ENCODE measurements around the gene KCNK4.
"Not testable (repeated sequence)": the region's sequence is repeated elsewhere in the genome, so short reads cannot be mapped to it uniquely, and the experiment has no call there.

KCNK4 gene

DNA sequence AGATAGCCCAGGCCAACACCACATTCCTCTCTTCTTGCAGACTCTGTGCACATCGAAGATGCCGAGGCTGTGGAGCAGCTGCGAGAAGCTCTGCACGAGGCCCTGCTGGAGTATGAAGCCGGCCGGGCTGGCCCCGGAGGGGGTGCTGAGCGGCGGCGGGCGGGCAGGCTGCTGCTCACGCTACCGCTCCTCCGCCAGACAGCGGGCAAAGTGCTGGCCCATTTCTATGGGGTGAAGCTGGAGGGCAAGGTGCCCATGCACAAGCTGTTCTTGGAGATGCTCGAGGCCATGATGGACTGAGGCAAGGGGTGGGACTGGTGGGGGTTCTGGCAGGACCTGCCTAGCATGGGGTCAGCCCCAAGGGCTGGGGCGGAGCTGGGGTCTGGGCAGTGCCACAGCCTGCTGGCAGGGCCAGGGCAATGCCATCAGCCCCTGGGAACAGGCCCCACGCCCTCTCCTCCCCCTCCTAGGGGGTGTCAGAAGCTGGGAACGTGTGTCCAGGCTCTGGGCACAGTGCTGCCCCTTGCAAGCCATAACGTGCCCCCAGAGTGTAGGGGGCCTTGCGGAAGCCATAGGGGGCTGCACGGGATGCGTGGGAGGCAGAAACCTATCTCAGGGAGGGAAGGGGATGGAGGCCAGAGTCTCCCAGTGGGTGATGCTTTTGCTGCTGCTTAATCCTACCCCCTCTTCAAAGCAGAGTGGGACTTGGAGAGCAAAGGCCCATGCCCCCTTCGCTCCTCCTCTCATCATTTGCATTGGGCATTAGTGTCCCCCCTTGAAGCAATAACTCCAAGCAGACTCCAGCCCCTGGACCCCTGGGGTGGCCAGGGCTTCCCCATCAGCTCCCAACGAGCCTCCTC, 24.8 kb downstream of the KCNK4 start:
- not testable (repeated sequence) for H3K9me3 Mint-ChIP-seq, ATAC-seq, DNase-seq, H3K27me3 Mint-ChIP-seq
- H3K27ac Mint-ChIP-seq: peak overlapping the region; percentile 98
- peaks cover 36% of the 10 kb centered on the region for H3K36me3 Mint-ChIP-seq (ENCODE audit: low read depth)
- H3K4me3 Mint-ChIP-seq: peak overlapping the region; percentile 97
- peaks cover 40% of the 10 kb centered on the region for H3K4me1 Mint-ChIP-seq

DNA sequence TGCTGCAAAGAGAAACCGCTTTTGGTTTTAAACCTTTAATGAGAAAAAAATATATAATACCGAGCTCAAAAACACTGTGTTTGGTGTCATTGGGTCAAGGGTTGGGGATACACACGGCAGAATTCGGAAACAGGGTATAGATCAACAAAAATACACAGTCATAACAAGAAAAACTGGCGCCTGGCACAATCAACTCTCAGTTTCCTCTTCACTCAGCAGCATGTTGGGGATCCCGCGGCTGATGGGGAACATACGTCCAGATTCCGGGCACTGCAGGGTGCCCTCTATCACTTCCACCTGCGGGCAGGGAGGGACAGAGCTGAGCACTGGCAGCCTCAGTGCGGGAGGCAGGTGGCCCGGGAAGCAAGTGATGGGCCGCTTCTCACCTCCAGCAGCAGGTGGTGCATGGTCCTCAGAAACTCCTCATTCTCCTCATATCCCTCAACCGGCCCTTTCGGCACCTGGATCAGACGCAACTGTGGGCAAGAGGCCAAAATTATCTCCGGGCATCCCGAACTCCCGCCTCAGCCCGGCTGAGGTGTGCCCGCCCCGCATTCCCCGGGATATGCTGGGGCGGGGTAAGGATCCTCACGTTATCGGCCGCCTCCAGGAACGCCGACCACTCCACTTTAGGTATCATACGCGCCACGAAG, 25.7 kb downstream of the KCNK4 start:
- DNase-seq (no peak), ATAC-seq (peak; percentile 1)
- H3K27me3 Mint-ChIP-seq: no peaks in the 10 kb centered on the region
- no peaks in the 10 kb centered on the region for H3K9me3 Mint-ChIP-seq
- peak overlapping the region; percentile 97 for H3K4me3 Mint-ChIP-seq
- peaks cover 37% of the 10 kb centered on the region for H3K4me1 Mint-ChIP-seq
- H3K36me3 Mint-ChIP-seq (ENCODE audit: low read depth): peaks cover 40% of the 10 kb centered on the region
- H3K27ac Mint-ChIP-seq: peak overlapping the region; percentile 98

DNA sequence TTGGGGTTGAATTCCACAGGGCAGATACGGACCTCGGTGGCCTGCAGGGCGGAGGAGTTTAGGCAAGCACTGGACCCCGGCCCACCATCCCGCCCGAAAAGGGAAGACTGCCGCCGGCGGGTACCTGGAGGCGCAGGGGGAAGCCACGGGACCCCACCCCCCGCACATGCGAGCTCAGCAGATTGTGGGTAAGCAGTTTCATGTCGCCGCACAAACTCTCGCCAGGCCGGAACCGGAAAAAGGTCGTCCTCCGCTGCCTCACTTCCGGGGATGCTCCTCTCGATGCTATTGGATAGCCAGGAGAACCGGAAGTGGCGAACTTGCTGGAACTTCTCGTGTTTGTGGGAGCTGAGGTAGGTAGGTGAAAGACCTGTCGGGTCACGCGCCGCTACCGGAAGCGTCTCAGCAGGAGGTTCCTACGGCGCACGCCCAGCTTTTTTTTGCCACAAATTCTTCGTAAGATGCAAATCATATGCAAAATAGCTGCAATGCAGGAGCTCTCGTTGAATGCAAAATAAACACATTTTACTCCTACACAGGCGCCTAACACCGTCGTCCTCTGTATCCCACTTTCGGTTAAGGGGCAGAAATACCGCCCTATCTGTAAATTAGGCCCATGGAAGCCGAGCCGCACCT, 26.3 kb downstream of the KCNK4 start, which contains the start of gene TRMT112:
Gene TRMT112, minus strand, starts transcription at position 235 of the 636 bp plus-strand sequence. Its CDS starts 33 bp downstream, at position 202.
- peaks cover 36% of the 10 kb centered on the region for H3K4me1 Mint-ChIP-seq
- H3K9me3 Mint-ChIP-seq: no peaks in the 10 kb centered on the region
- peak within 1 kb of the TSS; percentile 97 for H3K4me3 Mint-ChIP-seq
- peaks cover 40% of the 10 kb centered on the region for H3K36me3 Mint-ChIP-seq (ENCODE audit: low read depth)
- no peaks in the 10 kb centered on the region for H3K27me3 Mint-ChIP-seq
- peak; percentile 94 for DNase-seq
- peak; percentile 81 for ATAC-seq
- H3K27ac Mint-ChIP-seq: peak within 1 kb of the TSS; percentile 98

DNA sequence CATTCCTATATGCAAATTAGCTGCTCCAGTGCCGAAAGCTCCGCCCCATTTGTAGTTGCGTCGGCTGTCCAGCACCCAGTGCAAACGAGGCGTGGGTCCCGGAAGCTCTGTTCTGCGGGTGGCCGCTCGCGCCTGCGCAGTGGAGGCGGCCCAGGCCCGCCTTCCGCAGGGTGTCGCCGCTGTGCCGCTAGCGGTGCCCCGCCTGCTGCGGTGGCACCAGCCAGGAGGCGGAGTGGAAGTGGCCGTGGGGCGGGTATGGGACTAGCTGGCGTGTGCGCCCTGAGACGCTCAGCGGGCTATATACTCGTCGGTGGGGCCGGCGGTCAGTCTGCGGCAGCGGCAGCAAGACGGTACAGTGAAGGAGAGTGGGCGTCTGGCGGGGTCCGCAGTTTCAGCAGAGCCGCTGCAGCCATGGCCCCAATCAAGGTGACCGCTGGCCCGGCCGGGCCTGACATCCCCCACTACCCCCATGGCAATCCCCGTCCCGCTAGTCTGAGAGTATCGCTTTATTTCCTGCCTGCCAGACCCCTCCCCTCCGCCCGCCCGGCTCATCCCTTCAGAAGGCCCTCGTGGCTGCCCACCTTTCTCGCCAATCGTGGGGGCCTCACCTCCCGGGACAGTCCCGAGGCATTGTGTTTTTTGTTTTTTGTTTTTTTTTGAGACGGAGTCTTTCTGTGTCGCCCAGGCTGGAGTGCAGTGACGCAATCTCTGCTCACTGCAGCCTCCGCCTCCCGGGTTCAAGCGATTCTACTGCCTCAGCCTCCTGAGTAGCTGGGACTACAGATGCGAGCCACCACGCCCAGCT, 27.1 kb downstream of the KCNK4 start, which contains the start of gene PRDX5:
Gene PRDX5, plus strand, starts transcription at position 161 of the 805 bp plus-strand sequence. Its CDS starts 95 bp downstream, at position 256.
- peak within 1 kb of the TSS; percentile 97 for H3K4me3 Mint-ChIP-seq
- peak; percentile 75 for ATAC-seq
- peak; percentile 94 for DNase-seq
- H3K9me3 Mint-ChIP-seq: no peaks in the 10 kb centered on the region
- H3K36me3 Mint-ChIP-seq (ENCODE audit: low read depth): peaks cover 33% of the 10 kb centered on the region
- H3K27ac Mint-ChIP-seq: peak within 1 kb of the TSS; percentile 98
- H3K27me3 Mint-ChIP-seq: no peaks in the 10 kb centered on the region
- H3K4me1 Mint-ChIP-seq: peaks cover 29% of the 10 kb centered on the region

DNA sequence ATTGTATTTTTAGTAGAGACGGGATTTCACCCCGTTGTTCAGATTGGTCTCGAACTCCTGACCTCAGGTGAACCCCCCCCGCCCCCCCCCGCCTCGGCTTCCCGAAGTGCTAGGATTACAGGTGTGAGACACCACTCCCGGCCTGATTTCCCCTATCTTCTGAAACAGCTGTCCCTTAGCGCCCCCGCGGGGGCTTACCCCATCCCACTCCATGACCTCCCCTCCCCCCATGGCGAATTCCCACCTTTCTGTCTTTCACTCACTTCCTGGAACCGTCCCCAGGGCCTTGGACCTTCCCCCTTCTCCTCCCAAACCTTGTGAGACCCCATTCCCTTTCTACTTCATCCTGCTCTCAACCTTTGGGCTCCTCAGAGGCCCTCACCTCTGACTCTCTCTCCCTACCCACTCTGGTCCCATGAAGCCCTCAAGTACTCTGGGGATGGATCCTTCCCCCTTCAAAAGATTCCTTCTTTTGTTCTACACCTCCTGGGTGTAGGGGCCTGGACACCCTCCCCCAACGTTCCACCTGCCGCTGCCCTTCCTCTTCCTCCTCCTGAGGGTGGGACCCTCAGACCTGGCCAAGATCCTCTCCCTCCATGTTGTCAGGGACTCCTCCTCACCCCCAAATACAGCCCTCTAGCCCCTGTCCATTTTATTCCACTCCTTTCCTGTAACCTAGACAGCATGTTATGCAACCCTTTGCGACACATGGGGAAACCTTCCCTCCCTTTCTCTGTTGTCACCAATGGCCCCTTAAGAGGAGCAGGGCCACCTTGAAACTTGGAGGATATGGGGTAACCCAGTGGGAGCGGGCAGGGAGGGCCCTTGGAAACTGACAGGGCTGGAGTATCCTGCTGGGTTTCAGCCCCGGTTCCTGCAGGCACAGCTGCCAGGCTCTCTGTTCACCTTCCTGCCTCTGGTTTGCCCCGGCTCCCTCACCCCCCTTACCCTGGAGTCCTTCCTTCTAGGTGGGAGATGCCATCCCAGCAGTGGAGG, 28.0 kb downstream of the KCNK4 start:
- Mint-ChIP-seq H3K27ac (peak overlapping the region; percentile 98), H3K36me3 (ENCODE audit: low read depth) (peaks cover 32% of the 10 kb centered on the region), H3K27me3 (no peaks in the 10 kb centered on the region), H3K9me3 (no peaks in the 10 kb centered on the region), H3K4me3 (peak overlapping the region; percentile 97), H3K4me1 (peaks cover 28% of the 10 kb centered on the region)
- ATAC-seq (no peak), DNase-seq (no peak)

DNA sequence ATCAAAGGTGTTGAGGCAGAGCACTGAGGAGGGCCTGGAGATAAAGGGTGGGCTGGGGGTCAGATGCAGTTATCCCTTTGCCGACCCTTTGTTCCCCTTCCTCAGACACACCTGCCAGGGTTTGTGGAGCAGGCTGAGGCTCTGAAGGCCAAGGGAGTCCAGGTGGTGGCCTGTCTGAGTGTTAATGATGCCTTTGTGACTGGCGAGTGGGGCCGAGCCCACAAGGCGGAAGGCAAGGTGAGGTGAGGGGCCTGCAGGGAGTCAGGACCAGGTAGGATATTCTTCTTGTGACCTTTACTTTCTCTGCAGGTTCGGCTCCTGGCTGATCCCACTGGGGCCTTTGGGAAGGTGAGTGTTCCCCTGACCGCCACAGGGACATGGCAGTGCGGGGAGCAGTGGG, 29.5 kb downstream of the KCNK4 start:
- peaks cover 28% of the 10 kb centered on the region for H3K36me3 Mint-ChIP-seq (ENCODE audit: low read depth)
- no peaks in the 10 kb centered on the region for H3K27me3 Mint-ChIP-seq
- no peak overlapping the region for H3K27ac Mint-ChIP-seq
- ATAC-seq (no peak), DNase-seq (no peak)
- no peaks in the 10 kb centered on the region for H3K9me3 Mint-ChIP-seq
- peak overlapping the region; percentile 6 for H3K4me3 Mint-ChIP-seq
- H3K4me1 Mint-ChIP-seq: peaks cover 23% of the 10 kb centered on the region

DNA sequence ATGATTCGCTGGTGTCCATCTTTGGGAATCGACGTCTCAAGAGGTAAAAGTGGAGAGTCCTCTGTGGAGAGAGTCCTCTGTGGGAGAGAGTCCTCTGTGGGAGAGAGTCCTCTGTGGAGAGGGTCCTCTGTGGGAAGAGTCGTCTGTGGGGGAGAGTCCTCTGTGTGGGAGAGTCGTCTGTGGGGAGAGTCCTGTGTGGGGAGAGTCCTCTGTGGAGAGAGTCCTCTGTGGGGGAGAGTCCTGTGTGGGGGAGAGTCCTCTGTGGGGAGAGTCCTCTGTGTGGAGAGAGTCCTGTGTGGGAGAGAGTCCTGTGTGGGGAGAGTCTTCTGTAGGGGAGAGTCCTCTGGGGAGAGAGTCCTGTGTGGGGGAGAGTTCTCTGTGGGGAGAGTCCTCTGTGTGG, 29.9 kb downstream of the KCNK4 start:
- ATAC-seq (no peak), DNase-seq (no peak)
- Mint-ChIP-seq H3K27ac (no peak overlapping the region), H3K4me1 (peaks cover 23% of the 10 kb centered on the region), H3K27me3 (no peaks in the 10 kb centered on the region), H3K9me3 (no peaks in the 10 kb centered on the region), H3K4me3 (no peak overlapping the region), H3K36me3 (ENCODE audit: low read depth) (peaks cover 28% of the 10 kb centered on the region)

DNA sequence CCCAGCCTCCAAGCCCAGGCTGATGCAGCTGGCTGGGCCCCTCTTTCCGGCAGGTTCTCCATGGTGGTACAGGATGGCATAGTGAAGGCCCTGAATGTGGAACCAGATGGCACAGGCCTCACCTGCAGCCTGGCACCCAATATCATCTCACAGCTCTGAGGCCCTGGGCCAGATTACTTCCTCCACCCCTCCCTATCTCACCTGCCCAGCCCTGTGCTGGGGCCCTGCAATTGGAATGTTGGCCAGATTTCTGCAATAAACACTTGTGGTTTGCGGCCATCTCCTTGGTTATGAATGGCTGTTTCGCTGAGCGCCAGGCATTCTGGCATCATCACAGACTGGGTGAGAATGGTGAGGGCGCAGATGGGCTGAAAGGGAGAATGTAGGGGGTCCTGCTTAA, 30.4 kb downstream of the KCNK4 start:
- ATAC-seq: no peak
- Mint-ChIP-seq H3K36me3 (ENCODE audit: low read depth) (peaks cover 24% of the 10 kb centered on the region), H3K9me3 (no peaks in the 10 kb centered on the region)

DNA sequence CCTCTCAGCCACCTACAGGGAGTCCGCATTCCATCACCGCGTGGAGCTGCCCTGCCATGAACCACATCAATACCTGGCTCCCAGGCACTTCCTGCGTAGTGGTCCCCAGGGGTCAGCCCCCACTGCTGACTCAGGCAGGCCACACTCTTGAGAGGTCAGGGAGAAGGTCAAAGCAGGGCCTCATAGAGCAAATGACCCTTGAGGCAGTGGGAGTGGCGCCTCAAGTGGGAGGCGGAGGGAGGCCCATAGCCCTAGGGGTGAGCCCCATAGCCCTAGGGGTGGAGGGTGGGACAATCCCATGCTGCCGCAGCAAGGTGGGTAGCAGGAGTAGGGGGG, 31.8 kb downstream of the KCNK4 start:
- DNase-seq (no peak), ATAC-seq (no peak)
- Mint-ChIP-seq H3K4me1 (peaks cover 10% of the 10 kb centered on the region), H3K4me3 (no peak overlapping the region), H3K9me3 (no peaks in the 10 kb centered on the region), H3K36me3 (ENCODE audit: low read depth) (peaks cover 15% of the 10 kb centered on the region), H3K27me3 (no peaks in the 10 kb centered on the region), H3K27ac (no peak overlapping the region)

More for the DNA sequence above, 30.4 kb downstream of the KCNK4 start:
- Mint-ChIP-seq H3K27me3 (no peaks in the 10 kb centered on the region), H3K4me1 (peaks cover 19% of the 10 kb centered on the region), H3K4me3 (no peak overlapping the region), H3K27ac (no peak overlapping the region)
- DNase-seq: no peak

DNA sequence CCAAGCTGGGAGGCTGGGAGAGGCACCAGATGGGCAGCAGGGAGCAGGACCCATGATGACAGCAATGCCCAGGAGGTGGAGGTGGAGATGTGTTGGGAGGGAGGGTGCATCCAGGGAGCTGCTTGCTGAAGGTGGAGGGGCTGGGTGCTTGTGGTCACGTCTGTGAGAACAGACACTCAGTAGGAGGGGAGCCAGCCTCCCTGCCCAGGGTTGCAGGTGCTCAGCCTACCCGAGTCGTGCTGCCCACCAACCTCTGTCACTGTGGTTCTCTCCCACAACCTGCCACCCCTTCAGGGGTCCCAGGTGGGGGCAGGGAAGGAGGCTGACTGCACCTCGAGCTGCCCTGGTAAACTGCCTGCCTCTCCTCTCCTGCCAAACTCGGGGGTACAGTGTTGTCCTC, 32.3 kb downstream of the KCNK4 start:
- H3K4me3 Mint-ChIP-seq: no peak overlapping the region
- H3K27ac Mint-ChIP-seq: no peak overlapping the region
- peaks cover 9% of the 10 kb centered on the region for H3K4me1 Mint-ChIP-seq
- no peaks in the 10 kb centered on the region for H3K9me3 Mint-ChIP-seq
- peaks cover 15% of the 10 kb centered on the region for H3K36me3 Mint-ChIP-seq (ENCODE audit: low read depth)
- ATAC-seq: no peak
- no peaks in the 10 kb centered on the region for H3K27me3 Mint-ChIP-seq
- DNase-seq: no peak

DNA sequence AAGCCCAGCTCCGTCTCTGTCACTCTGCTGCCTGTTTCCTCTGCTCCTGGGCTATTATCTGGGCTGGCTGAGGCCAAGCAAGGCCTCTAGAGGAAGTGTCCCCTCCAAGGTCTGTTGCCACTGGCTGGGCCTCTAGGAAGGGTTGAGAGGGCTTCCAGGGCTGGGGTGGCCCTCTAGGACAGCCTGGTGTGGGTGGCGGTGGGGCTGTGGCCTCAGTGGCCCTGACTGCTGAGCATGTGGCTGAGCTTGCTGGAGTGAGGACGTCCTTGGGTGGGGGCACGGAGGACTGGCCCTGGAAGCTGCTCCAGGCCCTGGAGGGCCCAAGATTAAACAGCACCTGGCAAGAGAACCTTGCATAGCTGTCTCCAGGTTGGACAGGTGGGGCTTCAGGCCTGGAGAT, 32.9 kb downstream of the KCNK4 start:
- not testable (repeated sequence) for H3K27ac Mint-ChIP-seq, DNase-seq, H3K27me3 Mint-ChIP-seq, H3K4me3 Mint-ChIP-seq, H3K4me1 Mint-ChIP-seq, H3K9me3 Mint-ChIP-seq
- ATAC-seq: peak; percentile 25
- peaks cover 14% of the 10 kb centered on the region for H3K36me3 Mint-ChIP-seq (ENCODE audit: low read depth)

DNA sequence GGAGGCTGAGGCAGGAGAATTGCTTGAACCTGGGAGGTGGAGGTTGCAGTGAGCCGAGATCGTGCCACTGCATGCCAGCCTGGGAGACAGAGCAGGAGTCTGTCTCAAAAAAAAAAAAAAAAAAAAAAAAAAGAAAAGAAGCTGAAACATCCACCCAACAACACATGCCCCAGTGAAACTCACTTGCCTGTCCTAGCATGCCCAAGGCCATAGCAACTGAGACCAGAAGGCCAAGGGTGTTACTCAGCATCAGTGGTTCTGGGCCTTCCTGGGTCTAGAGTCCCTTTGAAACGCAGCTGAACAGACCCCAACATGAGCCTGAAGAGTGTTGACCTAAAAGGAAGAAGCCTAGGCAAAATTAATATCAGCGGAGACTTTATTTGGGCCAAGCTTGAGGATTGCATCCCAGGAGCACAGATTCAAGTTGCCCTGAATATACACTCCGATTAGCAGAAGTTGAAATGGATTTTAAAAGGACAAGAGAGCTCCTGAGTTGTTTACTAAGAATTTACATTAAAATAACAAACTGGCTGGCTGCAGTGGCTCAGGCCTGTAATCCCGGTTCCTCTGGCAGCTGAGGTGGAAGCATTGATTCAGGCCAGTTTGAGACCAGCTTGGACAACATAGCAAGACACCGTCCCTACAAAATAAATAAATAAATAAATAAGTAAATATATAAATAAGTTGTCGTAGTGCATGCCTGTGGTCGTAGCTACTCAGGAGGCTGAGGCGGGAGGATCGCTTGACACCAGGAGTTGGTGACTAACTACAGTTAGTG, 33.8 kb downstream of the KCNK4 start:
- H3K4me1 Mint-ChIP-seq: peaks cover 4% of the 10 kb centered on the region
- DNase-seq (no peak), ATAC-seq (no peak)
- H3K27me3 Mint-ChIP-seq: no peaks in the 10 kb centered on the region
- no peak overlapping the region for H3K4me3 Mint-ChIP-seq
- no peak overlapping the region for H3K27ac Mint-ChIP-seq
- H3K9me3 Mint-ChIP-seq: no peaks in the 10 kb centered on the region
- H3K36me3 Mint-ChIP-seq (ENCODE audit: low read depth): peaks cover 12% of the 10 kb centered on the region

DNA sequence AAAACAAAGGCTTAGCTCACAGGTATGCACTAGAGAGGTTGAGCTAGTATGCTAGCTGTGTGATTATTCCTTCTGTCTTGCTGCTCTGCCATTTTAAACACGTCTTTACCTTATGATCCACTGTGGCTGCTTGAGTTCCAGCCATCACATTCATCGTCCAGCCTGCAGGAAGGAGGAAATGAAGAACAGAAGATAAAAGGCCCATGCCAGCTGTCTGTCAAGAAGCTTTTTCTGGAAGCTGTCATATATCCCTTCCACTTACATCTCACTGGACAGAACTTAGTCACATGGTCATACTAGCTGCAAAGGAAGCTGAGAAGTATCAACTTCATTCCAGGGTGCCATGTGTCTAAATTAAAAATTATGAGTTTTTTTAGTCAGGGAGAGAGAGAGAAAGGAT, 36.3 kb downstream of the KCNK4 start:
- DNase-seq (no peak), ATAC-seq (no peak)
- Mint-ChIP-seq H3K4me3 (no peak overlapping the region), H3K27me3 (no peaks in the 10 kb centered on the region), H3K4me1 (peaks cover 15% of the 10 kb centered on the region), H3K36me3 (ENCODE audit: low read depth) (no peaks in the 10 kb centered on the region), H3K27ac (no peak overlapping the region), H3K9me3 (no peaks in the 10 kb centered on the region)
